Gastroesophageal sphincter (tissue), 3 donors: ENCODE data around the gene N4BP2L1.

Experiments
- POLR2A ChIP-seq, 2 donors: fragments of 450-650 bp; IDR thresholded peaks; one replicate each; pipeline ENCODE4 v1.6.1; 2017; ENCODE audit warnings: antibody characterized with exemption in 2 of 2, mild to moderate bottlenecking in 2 of 2, moderate library complexity in 1 of 2
- POLR2AphosphoS5 ChIP-seq: sonication (generic); formaldehyde crosslinking; IDR thresholded peaks from one replicate; pipeline ENCODE4 v1.6.1; 2017; ENCODE audit warnings: antibody characterized with exemption
- TF ChIP-seq, protein P1 (sequence below), 4 experiments: fragments of 200-600 bp in 2 of 4; fragments of 450-650 bp in 2 of 4; sonication (generic) in 1 of 4; IDR thresholded peaks; one replicate each; pipeline ENCODE4 v1.5.1; 2017 to 2019; ENCODE audit warnings: antibody characterized with exemption in 4 of 4, mild to moderate bottlenecking in 2 of 4, moderate library complexity in 2 of 4

DNA sequence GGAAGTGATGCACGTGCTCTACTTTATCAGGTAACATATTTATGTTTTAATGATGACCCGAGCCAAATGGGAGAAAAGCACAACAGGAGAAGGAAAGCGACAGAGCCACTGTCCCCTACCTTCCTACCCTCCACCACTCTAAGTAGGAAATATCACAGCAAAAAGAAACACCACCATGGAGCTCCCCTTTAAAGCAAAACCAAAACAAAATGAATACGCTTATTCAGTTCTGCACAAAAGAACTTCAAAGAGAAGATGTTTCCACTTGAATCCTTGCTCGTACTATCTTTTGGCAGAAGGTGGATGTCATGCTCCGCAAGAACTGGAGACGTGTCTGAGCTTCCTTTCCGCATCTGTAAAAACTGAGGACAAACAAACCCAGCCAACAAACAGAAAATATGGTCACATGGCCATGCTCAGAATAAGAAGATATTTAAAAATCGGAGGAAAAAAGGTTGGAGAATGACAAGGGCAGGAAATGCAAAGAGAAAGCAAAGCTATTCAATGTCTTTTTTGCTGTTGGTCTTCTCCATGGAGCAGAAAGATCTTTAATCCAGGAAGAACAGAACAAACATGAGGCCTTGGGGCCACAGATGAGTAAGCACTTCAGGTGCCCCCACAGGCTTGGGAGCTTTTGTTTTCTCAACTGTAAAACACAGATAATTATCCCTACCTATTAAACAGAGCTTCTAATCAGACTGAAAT, 19.5 kb downstream of the N4BP2L1 start:
- TF ChIP-seq, protein P1, sequence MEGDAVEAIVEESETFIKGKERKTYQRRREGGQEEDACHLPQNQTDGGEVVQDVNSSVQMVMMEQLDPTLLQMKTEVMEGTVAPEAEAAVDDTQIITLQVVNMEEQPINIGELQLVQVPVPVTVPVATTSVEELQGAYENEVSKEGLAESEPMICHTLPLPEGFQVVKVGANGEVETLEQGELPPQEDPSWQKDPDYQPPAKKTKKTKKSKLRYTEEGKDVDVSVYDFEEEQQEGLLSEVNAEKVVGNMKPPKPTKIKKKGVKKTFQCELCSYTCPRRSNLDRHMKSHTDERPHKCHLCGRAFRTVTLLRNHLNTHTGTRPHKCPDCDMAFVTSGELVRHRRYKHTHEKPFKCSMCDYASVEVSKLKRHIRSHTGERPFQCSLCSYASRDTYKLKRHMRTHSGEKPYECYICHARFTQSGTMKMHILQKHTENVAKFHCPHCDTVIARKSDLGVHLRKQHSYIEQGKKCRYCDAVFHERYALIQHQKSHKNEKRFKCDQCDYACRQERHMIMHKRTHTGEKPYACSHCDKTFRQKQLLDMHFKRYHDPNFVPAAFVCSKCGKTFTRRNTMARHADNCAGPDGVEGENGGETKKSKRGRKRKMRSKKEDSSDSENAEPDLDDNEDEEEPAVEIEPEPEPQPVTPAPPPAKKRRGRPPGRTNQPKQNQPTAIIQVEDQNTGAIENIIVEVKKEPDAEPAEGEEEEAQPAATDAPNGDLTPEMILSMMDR (IDR thresholded peaks at IDR 0.05): no peak
- TF ChIP-seq POLR2A (IDR thresholded peaks at IDR 0.05) (no peak), POLR2AphosphoS5 (no peak)
